Measurements from ENCODE around the gene MRTFB. TPM values are rescaled to one million over a fixed set of nuclear protein-coding genes. Genes with fewer than 3 reads are reported as not detected.
A peak's percentile ranks its signal among the peaks of the same experiment; 100 is the strongest.

The MRTFB gene
- total and polyA plus RNA-seq, 12 donors = 5.5 to 77.7 (median 44.3) TPM

- Histone ChIP-seq H3K9me3 (replicated peaks in 1 of 3) (no peaks in the 10 kb centered on the region), H3K4me3 (peak overlapping the region in 1 of 4 donors; percentile 37), H3K36me3 (replicated peaks in 1 of 2) (no peaks in the 10 kb centered on the region), H3K4me1 (replicated peaks in 1 of 2) (peaks cover 3 to 22% of the 10 kb centered on the region in 2 donors), H3K27me3 (no peaks in the 10 kb centered on the region), H3K27ac (peak overlapping the region in 3 of 5 donors; percentile 9 to 61 (median 35))
- peak; percentile 46 to 68 (median 52) for TF ChIP-seq CTCF (IDR thresholded peaks at IDR 0.05)
- no peak for TF ChIP-seq POLR2A (IDR thresholded peaks at IDR 0.05)
- peak in 1 of 7 donors; percentile 33 for DNase-seq
- intact Hi-C loops (cut with DNase I) = no loop called here
These were observed 131.6 kb downstream of the MRTFB start for GRCh38 chr16:14202697-14203096.

- H3K36me3 ChIP-seq (replicated peaks in 1 of 2) = no peaks in the 10 kb centered on the region
- H3K9me3 ChIP-seq (replicated peaks in 1 of 3) = no peaks in the 10 kb centered on the region
- H3K4me1 ChIP-seq (replicated peaks in 1 of 2) = peaks cover 3 to 22% of the 10 kb centered on the region in 2 donors
- H3K27ac ChIP-seq = peak overlapping the region in 4 of 5 donors; percentile 3 to 61 (median 22)
- intact Hi-C loops (cut with DNase I) = no loop called here
- no peaks in the 10 kb centered on the region for H3K27me3 ChIP-seq
- no peak for TF ChIP-seq CTCF (IDR thresholded peaks at IDR 0.05)
- TF ChIP-seq POLR2A (IDR thresholded peaks at IDR 0.05) = no peak
- no peak for DNase-seq
- no peak overlapping the region for H3K4me3 ChIP-seq
- WGBS, 4 donors = 75 to 91% (median 79%) methylated on average over 2 of the region's 2 CpGs
These were observed 132.0 kb downstream of the MRTFB start for GRCh38 chr16:14203166-14203565.

GRCh38 chr16:14205666-14206065 is 134.5 kb downstream of the MRTFB start:
- intact Hi-C loops (cut with DNase I) = no loop called here
- WGBS, 4 donors = 91 to 93% (median 91%) methylated on average over 3 of the region's 3 CpGs
- no peaks in the 10 kb centered on the region for H3K9me3 ChIP-seq (replicated peaks in 1 of 3)
- no peak for DNase-seq
- no peak overlapping the region for H3K27ac ChIP-seq
- H3K4me1 ChIP-seq (replicated peaks in 1 of 2) = peaks cover 3 to 22% of the 10 kb centered on the region in 2 donors
- H3K36me3 ChIP-seq (replicated peaks in 1 of 2) = no peaks in the 10 kb centered on the region
- no peaks in the 10 kb centered on the region for H3K27me3 ChIP-seq
- H3K4me3 ChIP-seq = no peak overlapping the region
- TF ChIP-seq CTCF (IDR thresholded peaks at IDR 0.05) (no peak), POLR2A (IDR thresholded peaks at IDR 0.05) (no peak)

- H3K4me1 ChIP-seq (replicated peaks in 1 of 2) = peaks cover 0 to 8% of the 10 kb centered on the region in 2 donors
- H3K9me3 ChIP-seq (replicated peaks in 1 of 3) = no peaks in the 10 kb centered on the region
- 85 to 93% (median 89%) methylated on average over 6 of the region's 6 CpGs for WGBS, 4 donors
- intact Hi-C loops (cut with DNase I) = no loop called here
- peaks cover 3 to 4% of the 10 kb centered on the region in 2 donors for H3K36me3 ChIP-seq (replicated peaks in 1 of 2)
- no peak overlapping the region for H3K4me3 ChIP-seq
- TF ChIP-seq CTCF (IDR thresholded peaks at IDR 0.05) = no peak
- TF ChIP-seq POLR2A (IDR thresholded peaks at IDR 0.05) = no peak
- no peaks in the 10 kb centered on the region for H3K27me3 ChIP-seq
- H3K27ac ChIP-seq = no peak overlapping the region
- DNase-seq = no peak
These were observed 140.9 kb downstream of the MRTFB start for GRCh38 chr16:14211856-14212543.
